Ascending aorta (tissue), 2 donors: ENCODE results near the gene RBKS. TPM values are rescaled to one million over a fixed set of nuclear protein-coding genes. Genes with fewer than 3 reads are reported as not detected.

Experiments
- DNase-seq, 2 donors: peaks; one replicate each; pipeline ENCODE4 v3.0.0-alpha.2; 2019; ENCODE audit warnings: low spot score in 2 of 2
- H3K27ac ChIP-seq, 2 donors: fragments of 200-600 bp; sonication (generic); one replicate each; pipeline ENCODE4 v1.5.1; 2016 to 2017; ENCODE audit warnings: mild to moderate bottlenecking in 1 of 2
- H3K27me3 ChIP-seq: fragments of 200-600 bp; sonication (generic); one replicate; pipeline ENCODE4 v1.5.1; 2017
- H3K36me3 ChIP-seq, 2 donors: fragments of 200-600 bp; sonication (generic); one replicate each; pipeline ENCODE4 v1.5.1; 2016
- H3K4me1 ChIP-seq, 2 donors: fragments of 200-600 bp; sonication (generic); one replicate each; pipeline ENCODE4 v1.5.1; 2016 to 2017; ENCODE audit warnings: mild to moderate bottlenecking in 1 of 2
- H3K4me3 ChIP-seq, 2 donors: fragments of 200-600 bp; sonication (generic); one replicate each; pipeline ENCODE4 v1.5.1; 2016 to 2017; ENCODE audit warnings: mild to moderate bottlenecking in 1 of 2
- H3K9me3 ChIP-seq, 2 donors: fragments of 200-600 bp; sonication (generic); one replicate each; pipeline ENCODE4 v1.5.1; 2016
- intact Hi-C: fragments of 100-400 bp; cut with DNase I; formaldehyde crosslinking; loops from one replicate; pipeline ENCODE4 v1.15.1; 2023
- total RNA-seq: library from RNA; depleted of rRNA; stranded (reverse); fragments of >200 nt; gene quantifications from one replicate; pipeline ENCODE4 v1.1.0, GENCODE V29; 2016
- TF ChIP-seq, protein P1 (sequence below), 3 experiments: fragments of 200-600 bp in 2 of 3; fragments of 450-650 bp in 1 of 3; sonication (generic) in 2 of 3; IDR thresholded peaks; one replicate each; pipeline ENCODE4 v1.5.1; 2016 to 2019; ENCODE audit warnings: antibody characterized with exemption in 3 of 3, mild to moderate bottlenecking in 1 of 3, moderate library complexity in 1 of 3

The RBKS gene
- total RNA-seq, 1 donor from 2014 or later = not detected

- Histone ChIP-seq H3K9me3 (no peaks in the 10 kb centered on the region), H3K36me3 (no peaks in the 10 kb centered on the region), H3K27me3 (no peaks in the 10 kb centered on the region), H3K4me1 (no peaks in the 10 kb centered on the region), H3K27ac (no peak overlapping the region), H3K4me3 (no peak overlapping the region)
- no peak for DNase-seq
- TF ChIP-seq, protein P1, sequence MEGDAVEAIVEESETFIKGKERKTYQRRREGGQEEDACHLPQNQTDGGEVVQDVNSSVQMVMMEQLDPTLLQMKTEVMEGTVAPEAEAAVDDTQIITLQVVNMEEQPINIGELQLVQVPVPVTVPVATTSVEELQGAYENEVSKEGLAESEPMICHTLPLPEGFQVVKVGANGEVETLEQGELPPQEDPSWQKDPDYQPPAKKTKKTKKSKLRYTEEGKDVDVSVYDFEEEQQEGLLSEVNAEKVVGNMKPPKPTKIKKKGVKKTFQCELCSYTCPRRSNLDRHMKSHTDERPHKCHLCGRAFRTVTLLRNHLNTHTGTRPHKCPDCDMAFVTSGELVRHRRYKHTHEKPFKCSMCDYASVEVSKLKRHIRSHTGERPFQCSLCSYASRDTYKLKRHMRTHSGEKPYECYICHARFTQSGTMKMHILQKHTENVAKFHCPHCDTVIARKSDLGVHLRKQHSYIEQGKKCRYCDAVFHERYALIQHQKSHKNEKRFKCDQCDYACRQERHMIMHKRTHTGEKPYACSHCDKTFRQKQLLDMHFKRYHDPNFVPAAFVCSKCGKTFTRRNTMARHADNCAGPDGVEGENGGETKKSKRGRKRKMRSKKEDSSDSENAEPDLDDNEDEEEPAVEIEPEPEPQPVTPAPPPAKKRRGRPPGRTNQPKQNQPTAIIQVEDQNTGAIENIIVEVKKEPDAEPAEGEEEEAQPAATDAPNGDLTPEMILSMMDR (IDR thresholded peaks at IDR 0.05) = no peak
- intact Hi-C loops = no loop called here
Observed at GRCh38 chr2:27839022-27839618, 51.1 kb downstream of the RBKS start.

GRCh38 chr2:27838502-27838901 is 51.7 kb downstream of the RBKS start:
- no peaks in the 10 kb centered on the region for H3K4me1 ChIP-seq
- intact Hi-C loops = no loop called here

DNA sequence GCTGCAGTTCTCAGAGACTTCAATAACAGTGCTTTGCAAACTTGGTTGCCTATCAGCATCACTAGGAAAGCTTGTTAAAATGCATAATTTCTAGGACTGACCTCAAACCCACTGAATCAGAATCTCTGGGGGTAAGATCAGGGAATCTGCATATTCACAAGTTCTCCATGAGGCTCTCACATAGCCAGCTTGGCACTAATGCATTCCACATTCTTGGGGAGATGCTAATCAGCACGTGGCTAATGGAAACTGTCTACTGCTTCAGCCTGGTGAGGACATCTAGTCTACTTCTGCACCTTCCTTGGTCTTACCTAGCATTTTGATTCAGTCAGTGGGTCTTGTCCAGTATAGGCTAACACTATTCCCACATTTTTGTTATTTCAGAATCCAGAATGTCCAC is 56.3 kb downstream of the RBKS start:
- TF ChIP-seq, protein P1 (IDR thresholded peaks at IDR 0.05) = no peak
- intact Hi-C loops = no loop called here
- no peaks in the 10 kb centered on the region for H3K9me3 ChIP-seq
- no peak overlapping the region for H3K4me3 ChIP-seq
- H3K27ac ChIP-seq = no peak overlapping the region
- H3K36me3 ChIP-seq = no peaks in the 10 kb centered on the region
- H3K4me1 ChIP-seq = no peaks in the 10 kb centered on the region
- DNase-seq = no peak
- H3K27me3 ChIP-seq = no peaks in the 10 kb centered on the region

More at GRCh38 chr2:27838502-27838901, 51.7 kb downstream of the RBKS start:
- TF ChIP-seq, protein P1 (IDR thresholded peaks at IDR 0.05) = no peak
- Histone ChIP-seq H3K27me3 (no peaks in the 10 kb centered on the region), H3K9me3 (no peaks in the 10 kb centered on the region), H3K4me3 (no peak overlapping the region), H3K36me3 (no peaks in the 10 kb centered on the region), H3K27ac (no peak overlapping the region)
- DNase-seq = no peak

DNA sequence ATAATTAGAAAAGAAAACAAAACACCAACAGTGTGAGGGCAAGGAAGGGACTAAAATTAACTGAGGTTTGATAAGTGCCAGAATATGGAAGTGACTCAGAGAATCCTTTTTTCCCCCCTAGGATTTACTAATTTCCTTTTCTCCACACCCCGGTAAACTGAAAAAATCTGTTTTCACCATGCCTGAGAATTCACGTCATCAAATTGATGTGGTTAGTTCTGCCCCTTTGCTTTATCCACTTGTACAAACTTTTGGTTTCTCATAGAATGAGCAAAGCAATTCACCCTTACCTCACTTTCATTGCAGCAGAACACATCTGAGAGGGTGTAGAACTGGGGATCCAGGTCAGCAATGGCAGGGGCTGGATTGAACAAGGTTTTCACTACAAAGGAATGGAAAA is 57.8 kb downstream of the RBKS start:
- no peak overlapping the region for H3K27ac ChIP-seq
- no peaks in the 10 kb centered on the region for H3K9me3 ChIP-seq
- TF ChIP-seq, protein P1 (IDR thresholded peaks at IDR 0.05) = no peak
- H3K4me3 ChIP-seq = no peak overlapping the region
- no peaks in the 10 kb centered on the region for H3K27me3 ChIP-seq
- no peak for DNase-seq
- intact Hi-C loops = no loop called here
- no peaks in the 10 kb centered on the region for H3K4me1 ChIP-seq
- H3K36me3 ChIP-seq = no peaks in the 10 kb centered on the region

GRCh38 chr2:27831279-27832050 is 58.7 kb downstream of the RBKS start:
- Histone ChIP-seq H3K27ac (no peak overlapping the region), H3K9me3 (no peaks in the 10 kb centered on the region), H3K27me3 (no peaks in the 10 kb centered on the region), H3K4me1 (no peaks in the 10 kb centered on the region), H3K36me3 (no peaks in the 10 kb centered on the region), H3K4me3 (no peak overlapping the region)
- TF ChIP-seq, protein P1 (IDR thresholded peaks at IDR 0.05) = no peak
- intact Hi-C loops = no loop called here
- no peak for DNase-seq
